ENCODE data around the gene AMH. TPM values are rescaled to one million over a fixed set of nuclear protein-coding genes. Genes with fewer than 3 reads are reported as not detected.

Gene AMH
- total RNA-seq, 2 experiments from 2014 or later: 14.8 to 49.7 TPM

GRCh38 chr19:2216361-2217225 is 32.5 kb upstream of the AMH start:
- DNase-seq (ENCODE audit: low spot score): no peak
- no peak for TF ChIP-seq EZH2phosphoT487 (IDR thresholded peaks at IDR 0.05; ENCODE audit: borderline replicate concordance, low read depth, low read length)
- Histone ChIP-seq H3K79me2 (ENCODE audit: insufficient read depth, low read depth, low read length) (no peaks in the 10 kb centered on the region), H3K36me3 (ENCODE audit: insufficient read depth, low read length) (peaks cover 82% of the 10 kb centered on the region), H4K20me1 (ENCODE audit: insufficient read depth, low read length) (no peaks in the 10 kb centered on the region), H3K4me2 (ENCODE audit: low read length) (no peak overlapping the region), H3K9me2 (ENCODE audit: insufficient read depth, low read length) (no peaks in the 10 kb centered on the region), H2AFZ (ENCODE audit: low read length) (no peak overlapping the region), H3K4me3 (ENCODE audit: low read depth, low read length, poor library complexity, severe bottlenecking) (no peak overlapping the region), H3K9me3 (ENCODE audit: low read length) (no peaks in the 10 kb centered on the region), H3K27ac (ENCODE audit: low read depth, low read length, poor library complexity, severe bottlenecking) (no peak overlapping the region), H3K4me1 (ENCODE audit: insufficient read depth, low read length, poor library complexity, severe bottlenecking) (peaks cover 9% of the 10 kb centered on the region)
- no TSS peak for BruUV-seq (replicated peaks)
- intact Hi-C loops (cut with micrococcal nuclease; ENCODE audit: unreplicated experiment): no loop called here
- ChIA-PET POLR2A (no interaction called here), CTCF (ENCODE audit: unreplicated experiment) (no interaction called here)

- intact Hi-C loops (cut with micrococcal nuclease; ENCODE audit: unreplicated experiment): no loop called here
- ChIA-PET POLR2A (no interaction called here), CTCF (ENCODE audit: unreplicated experiment) (no interaction called here)
- Histone ChIP-seq H3K27ac (ENCODE audit: low read depth, low read length, poor library complexity, severe bottlenecking) (no peak overlapping the region), H4K20me1 (ENCODE audit: insufficient read depth, low read length) (no peaks in the 10 kb centered on the region), H3K9me3 (ENCODE audit: low read length) (no peaks in the 10 kb centered on the region), H2AFZ (ENCODE audit: low read length) (no peak overlapping the region), H3K9me2 (ENCODE audit: insufficient read depth, low read length) (no peaks in the 10 kb centered on the region), H3K4me3 (ENCODE audit: low read depth, low read length, poor library complexity, severe bottlenecking) (no peak overlapping the region), H3K4me2 (ENCODE audit: low read length) (no peak overlapping the region), H3K36me3 (ENCODE audit: insufficient read depth, low read length) (peaks cover 79% of the 10 kb centered on the region), H3K79me2 (ENCODE audit: insufficient read depth, low read depth, low read length) (no peaks in the 10 kb centered on the region), H3K4me1 (ENCODE audit: insufficient read depth, low read length, poor library complexity, severe bottlenecking) (peaks cover 9% of the 10 kb centered on the region)
- no peak for DNase-seq (ENCODE audit: low spot score)
- TF ChIP-seq EZH2phosphoT487 (IDR thresholded peaks at IDR 0.05; ENCODE audit: borderline replicate concordance, low read depth, low read length) (no peak), CTCF (conservative IDR thresholded peaks at IDR 0.05; ENCODE audit: low read length) (no peak)
- BruUV-seq (replicated peaks): no TSS peak
Observed at GRCh38 chr19:2217591-2217990, 31.5 kb upstream of the AMH start.

GRCh38 chr19:2219726-2220125 is 29.4 kb upstream of the AMH start:
- TF ChIP-seq CTCF (conservative IDR thresholded peaks at IDR 0.05; ENCODE audit: low read length) (no peak), EZH2phosphoT487 (IDR thresholded peaks at IDR 0.05; ENCODE audit: borderline replicate concordance, low read depth, low read length) (no peak)
- H3K9me3 ChIP-seq (ENCODE audit: low read length): no peaks in the 10 kb centered on the region
- no peak for DNase-seq (ENCODE audit: low spot score)
- CTCF ChIA-PET (ENCODE audit: unreplicated experiment): no interaction called here
- no peaks in the 10 kb centered on the region for H3K79me2 ChIP-seq (ENCODE audit: insufficient read depth, low read depth, low read length)
- peaks cover 31% of the 10 kb centered on the region for H3K4me1 ChIP-seq (ENCODE audit: insufficient read depth, low read length, poor library complexity, severe bottlenecking)
- POLR2A ChIA-PET: no interaction called here
- no peaks in the 10 kb centered on the region for H3K9me2 ChIP-seq (ENCODE audit: insufficient read depth, low read length)
- no TSS peak for BruUV-seq (replicated peaks)
- H2AFZ ChIP-seq (ENCODE audit: low read length): no peak overlapping the region
- intact Hi-C loops (cut with micrococcal nuclease; ENCODE audit: unreplicated experiment): no loop called here
- H3K36me3 ChIP-seq (ENCODE audit: insufficient read depth, low read length): peaks cover 68% of the 10 kb centered on the region
- H3K4me3 ChIP-seq (ENCODE audit: low read depth, low read length, poor library complexity, severe bottlenecking): no peak overlapping the region
- H4K20me1 ChIP-seq (ENCODE audit: insufficient read depth, low read length): no peaks in the 10 kb centered on the region
- no peak overlapping the region for H3K27ac ChIP-seq (ENCODE audit: low read depth, low read length, poor library complexity, severe bottlenecking)
- no peak overlapping the region for H3K4me2 ChIP-seq (ENCODE audit: low read length)
